SK-MEL-5 (cell line): ENCODE results near the gene ZNF213. TPM values are rescaled to one million over a fixed set of nuclear protein-coding genes. Genes with fewer than 3 reads are reported as not detected.
A peak's percentile ranks its signal among the peaks of the same experiment; 100 is the strongest.

Experiments
- DNase-seq: peaks from one replicate; pipeline ENCODE4 v3.0.0-alpha.2; 2016; ENCODE audit warnings: low read depth, low spot score
- in situ Hi-C: cut with HindIII; loops from 2 replicates; pipeline ENCODE4 v1.10.0; 2016; ENCODE audit warnings: low sequenced_read_pairs, high pct_unique_total_duplicates, low pct_unique_long_range_greater_than_20kb
- total RNA-seq: library from RNA; depleted of rRNA; stranded (reverse); fragments of >200 nt; shearing (Covaris generic); gene quantifications from 2 replicates; pipeline ENCODE4 v1.2.3, GENCODE V29; 2014

Gene ZNF213
- total RNA-seq, 1 experiment from 2014 or later = 0.85 TPM

DNA sequence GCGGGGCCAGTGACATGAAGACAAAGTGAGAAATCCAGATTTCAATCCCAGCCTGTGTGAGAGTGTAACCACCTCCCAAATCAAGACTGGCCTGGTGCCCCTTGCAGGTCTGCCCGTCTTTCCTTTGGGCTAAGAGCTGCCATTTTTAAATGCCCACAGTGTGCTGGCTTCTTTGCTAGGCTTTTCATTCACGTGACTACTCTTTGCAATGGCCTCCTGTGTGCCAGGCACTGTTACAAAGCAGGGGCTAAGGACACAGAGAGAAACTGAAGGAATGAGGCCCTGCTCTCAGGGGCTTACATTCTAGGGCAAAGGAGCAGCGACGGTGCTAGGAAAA is 35.5 kb upstream of the ZNF213 start:
- DNase-seq = no peak
- in situ Hi-C loops = no loop called here

DNA sequence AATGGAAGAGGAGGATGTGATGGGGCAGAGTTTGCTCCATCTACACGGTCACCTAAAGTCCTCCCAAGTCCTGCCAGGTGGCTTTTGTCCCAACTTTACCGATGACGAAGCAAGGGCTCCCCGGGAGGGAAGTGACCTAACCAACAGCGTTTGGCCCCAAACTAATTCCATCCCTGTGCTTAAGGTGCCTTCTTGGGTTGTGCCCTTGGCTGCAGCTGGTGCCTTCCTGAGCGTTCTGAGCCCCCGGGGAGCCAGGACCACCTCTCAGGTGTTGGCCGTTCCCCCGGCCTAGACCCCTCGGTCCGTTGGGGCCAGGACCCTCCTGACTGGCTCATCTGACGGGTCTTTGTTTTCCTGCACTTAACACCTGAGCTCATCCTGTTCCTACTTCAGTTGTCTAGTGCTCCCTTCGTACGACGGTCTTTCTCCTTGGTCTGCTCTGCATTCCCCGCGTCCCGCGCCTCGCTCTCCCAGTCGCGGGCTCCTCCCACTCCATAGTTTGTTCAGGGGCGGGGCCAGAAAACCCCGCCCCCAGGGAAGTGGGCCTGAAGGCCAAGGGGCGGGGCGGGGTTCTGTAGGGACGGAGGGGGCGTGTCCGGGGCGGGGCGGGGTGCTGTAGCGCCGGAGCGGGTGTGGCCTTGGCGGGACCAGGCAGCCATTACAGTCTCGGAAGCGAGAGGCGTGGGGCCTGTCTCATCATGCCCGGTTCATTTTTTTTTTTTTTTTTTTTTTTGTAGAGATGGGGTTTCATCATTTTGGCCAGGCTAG is 34.9 kb upstream of the ZNF213 start:
- in situ Hi-C loops = no loop called here
- DNase-seq = peak; percentile 87

DNA sequence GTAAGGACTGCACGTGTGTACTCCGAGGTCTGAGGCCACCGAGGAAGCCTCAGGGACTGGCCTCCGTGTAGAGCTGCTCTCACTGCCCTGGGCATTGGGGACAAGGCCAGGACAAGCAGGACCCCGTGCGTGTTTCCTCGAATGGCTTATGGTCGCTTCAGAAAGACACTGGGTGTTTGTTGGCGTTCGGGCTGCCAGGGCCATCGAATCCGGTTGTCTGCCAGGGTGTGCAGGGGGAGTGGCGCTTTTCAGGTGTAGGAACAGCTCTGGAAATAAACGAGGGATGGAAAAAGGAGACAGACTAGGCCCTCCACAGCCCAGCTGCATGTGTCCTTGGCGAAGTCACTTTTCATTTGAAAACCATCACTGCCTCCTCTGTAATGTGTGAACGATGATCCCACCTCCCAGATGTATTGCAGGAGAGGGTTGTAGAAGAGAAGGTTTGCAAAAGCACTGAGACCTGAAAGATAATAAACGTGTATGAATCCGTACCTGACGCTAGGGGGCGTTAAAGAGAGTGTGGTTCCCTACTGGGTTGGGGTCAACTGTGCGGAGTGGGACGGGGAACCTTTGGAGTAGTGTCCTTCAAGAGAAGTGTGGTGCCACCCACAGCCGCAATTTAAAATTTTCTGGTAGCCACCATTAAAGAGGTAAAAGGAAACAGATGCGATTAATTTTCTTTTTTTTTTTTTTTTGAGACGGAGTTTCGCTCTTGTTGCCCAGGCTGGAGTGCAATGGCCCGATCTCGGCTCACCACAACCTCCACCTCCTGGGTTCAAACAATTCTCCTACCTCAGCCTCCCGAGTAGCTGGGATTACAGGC is 33.6 kb upstream of the ZNF213 start:
- in situ Hi-C loops = no loop called here
- peak; percentile 67 for DNase-seq

DNA sequence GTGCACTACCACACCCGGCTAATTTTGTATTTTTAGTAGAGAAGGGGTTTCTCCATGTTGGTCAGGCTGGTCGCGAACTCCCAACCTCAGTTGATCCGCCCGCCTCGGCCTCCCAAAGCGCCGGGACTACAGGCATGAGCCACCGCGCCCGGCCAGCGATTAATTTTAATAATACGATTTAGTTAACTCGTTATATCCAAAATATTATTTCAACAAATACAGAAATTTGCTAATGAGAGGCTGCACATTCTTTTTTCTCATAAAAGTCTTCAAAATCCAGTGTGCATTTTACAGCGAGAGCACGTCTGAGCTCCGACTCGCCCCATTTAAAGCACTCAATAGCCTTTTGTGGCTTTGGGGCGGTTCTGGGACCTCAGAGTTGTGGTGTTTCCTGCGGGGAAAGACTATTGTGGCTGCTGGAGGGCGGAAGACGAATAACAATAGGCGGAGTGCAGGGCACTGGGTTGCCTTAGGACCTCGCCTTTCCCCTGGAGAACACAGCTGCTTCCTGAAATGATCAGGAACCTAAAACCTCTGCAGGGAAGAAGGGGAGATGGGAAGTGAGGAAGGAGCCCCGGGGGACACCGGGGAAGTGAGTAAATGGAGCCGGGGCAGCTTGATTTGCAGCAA is 32.9 kb upstream of the ZNF213 start:
- no peak for DNase-seq
- in situ Hi-C loops = no loop called here

DNA sequence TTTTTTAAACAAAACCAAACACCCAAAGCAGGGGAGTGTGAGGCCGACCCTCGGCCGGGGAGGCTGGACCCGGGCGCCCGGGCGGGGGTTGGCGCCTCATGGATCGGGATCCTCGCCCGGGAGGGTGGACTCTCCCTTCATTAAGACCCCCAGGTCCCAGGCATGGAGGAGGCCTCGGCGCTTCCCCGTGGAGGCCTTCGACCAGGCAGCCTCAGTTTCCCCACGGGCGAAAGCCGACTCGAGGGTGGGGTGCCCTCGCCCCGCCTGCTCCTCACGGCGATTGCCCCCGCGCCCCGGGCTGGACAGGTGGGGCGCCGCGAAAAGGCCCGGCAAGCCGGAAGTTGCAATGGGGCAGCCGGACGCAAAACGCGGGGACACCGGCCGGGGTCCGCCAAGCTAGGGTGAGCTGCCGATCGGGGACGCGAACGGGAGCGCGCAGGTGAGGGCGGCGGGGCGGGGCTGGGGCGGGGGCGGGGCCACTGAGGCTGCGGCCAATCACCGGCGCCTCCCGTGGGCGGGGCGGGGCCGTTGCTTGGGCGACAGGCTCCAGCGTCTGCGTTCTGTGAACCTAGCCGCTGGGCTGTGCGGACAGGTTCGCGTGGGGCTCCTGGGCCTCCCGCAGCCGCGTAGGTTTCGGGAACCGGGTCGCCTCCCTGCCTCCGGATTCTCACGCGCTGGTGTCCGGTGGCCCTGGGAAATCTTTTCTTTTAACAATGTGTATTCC is 28.5 kb upstream of the ZNF213 start:
- DNase-seq = peak; percentile 86
- in situ Hi-C loops = no loop called here

DNA sequence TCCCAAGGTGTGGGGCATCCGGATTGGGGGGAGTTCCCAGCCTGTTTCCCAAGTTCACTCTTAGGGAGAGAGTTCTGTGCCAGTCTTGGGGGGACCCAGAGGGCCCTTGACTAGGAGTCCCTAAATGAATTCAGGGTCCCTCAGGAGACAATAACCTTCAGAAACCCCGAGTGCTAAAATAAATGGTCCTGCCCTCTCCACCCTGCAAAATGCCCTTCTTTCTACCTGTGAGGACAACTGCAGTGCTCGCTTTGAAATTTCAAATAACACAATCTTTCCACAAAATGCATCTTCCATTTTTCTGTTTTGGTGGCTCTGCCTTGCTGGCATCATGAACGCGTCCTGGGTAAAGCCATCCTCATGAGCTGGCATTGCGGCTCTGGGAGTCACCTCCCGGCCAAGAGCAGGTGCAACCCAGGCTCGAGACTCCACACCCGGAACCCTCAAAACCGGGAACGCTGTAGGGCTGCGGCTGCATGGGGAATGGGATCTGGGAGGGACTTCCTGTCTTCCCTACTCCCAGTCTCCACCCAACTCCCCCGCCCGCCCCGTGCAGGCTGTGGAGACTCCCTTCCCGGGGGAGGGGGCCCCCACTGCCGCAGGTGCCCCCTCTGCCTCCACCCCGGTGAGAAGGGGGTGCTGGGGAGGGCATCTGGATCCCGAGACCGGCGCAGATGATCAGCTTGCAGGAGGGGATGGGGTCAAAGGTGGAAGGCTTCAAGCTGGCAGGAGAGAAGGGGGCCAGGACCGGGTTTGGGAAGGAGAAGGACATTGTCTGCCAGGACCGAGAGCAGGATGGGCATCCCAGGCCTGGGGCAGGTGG is 22.6 kb upstream of the ZNF213 start, which contains the start of gene ZNF205:
TSS of gene ZNF205 (plus strand) at position 529 of the 823 bp plus-strand sequence. CDS start 845 bp downstream, outside the sequence.
- in situ Hi-C loops = no loop called here
- DNase-seq = peak; percentile 71

DNA sequence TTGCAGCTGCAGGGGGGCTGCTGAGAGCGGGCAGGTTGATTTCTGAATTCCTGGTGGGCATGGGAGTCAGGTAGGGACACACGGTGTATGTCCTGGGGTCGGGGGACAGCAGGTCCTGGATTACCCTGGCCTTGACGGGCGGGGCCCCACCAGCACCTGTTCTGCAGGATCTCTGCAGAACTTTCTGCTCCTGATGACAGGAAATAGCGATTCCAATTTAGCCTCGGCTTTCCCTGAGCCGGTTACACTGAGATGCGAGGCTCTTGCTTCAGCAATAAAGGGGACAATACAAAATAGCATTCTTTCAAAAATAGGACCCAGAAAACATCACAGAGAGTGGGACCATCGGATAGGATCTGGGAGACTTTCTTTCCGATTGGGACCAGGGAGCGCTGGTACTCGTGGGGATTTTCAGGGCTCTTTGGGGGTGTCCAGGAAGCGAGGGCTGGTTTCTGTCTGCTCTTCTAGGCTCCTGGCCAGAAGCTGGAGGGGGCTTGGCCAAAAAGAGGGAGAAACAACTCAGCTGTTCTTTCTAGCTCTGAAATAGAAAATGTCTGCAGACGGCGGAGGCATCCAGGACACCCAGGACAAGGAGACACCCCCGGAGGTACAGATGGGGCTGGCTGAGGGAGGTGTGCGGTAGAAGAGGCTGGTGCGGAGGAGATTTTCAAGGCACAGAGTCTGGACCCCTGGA is 21.8 kb upstream of the ZNF213 start:
- no peak for DNase-seq
- in situ Hi-C loops = no loop called here

DNA sequence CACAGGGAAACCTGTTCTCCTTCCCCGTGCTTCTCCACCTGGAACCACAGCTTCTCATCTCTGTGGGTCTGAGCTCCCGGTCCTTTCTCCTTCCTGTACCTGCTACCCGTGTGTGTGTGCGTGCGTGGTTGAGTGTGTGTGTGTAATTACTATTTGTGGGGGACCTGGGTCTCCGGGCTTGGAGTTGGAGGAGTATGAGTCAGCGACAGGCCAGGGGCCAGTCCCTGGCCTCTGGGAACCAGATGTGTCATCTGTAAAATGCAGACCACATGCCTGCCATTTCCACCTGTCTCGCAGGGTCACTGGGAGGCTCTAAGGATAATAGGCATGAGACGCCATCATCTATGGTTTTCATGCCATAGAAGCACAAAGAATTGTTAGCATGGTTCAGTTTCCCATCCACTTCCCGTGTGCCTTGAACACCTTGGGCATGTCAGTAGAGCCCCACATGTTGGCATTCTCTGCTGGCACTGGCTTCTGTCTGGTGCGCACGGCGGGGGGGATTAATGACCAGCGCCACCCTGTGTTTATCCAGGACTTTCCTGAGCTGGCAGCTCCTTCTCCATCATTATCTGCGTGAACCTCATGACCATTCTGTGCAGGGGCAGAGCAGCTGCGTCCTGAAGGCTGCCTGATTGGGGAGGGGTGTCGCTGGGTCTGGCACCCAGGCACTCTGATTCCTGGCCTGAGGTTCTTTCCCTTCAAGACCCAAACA is 20.9 kb upstream of the ZNF213 start:
- in situ Hi-C loops = no loop called here
- no peak for DNase-seq

DNA sequence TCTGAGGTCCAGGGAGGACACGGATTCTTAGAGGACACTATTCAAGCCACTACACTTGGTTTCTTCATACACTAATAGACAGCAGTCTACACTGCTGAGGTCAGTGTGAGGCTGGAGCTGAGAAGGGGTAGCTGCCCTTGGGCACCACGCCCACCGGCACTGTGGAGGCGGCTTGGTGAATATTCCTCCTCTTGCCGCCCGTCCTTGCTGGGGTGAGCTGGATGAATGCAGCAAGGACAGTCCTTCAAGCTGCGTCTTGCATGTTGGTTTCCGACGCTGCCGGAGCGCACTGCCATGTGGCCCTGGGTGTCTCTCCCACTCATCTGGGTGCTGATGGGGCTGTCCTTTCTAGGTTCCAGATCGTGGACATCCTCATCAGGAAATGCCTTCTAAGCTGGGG is 19.8 kb upstream of the ZNF213 start:
- DNase-seq = no peak
- in situ Hi-C loops = no loop called here

DNA sequence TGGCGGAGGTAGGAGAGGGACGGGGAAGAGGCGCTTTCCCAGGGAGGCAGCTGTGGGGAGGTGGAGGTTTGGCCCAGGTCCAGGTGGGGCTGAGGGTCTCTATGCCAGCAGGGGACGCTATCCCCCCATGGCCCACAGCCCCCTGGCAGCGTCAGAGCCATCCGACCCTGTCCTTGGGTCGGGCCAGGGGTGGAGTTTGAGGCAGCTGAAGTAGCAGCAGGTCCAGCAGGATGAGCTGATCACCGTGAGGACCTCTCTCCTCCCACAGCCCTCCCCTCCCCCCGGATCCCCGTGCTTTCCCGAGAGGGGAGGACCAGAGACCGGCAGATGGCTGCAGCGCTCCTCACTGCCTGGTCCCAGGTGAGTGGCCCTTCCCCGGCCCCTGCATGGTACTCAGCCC is 19.3 kb upstream of the ZNF213 start:
- DNase-seq = no peak
- in situ Hi-C loops = no loop called here

DNA sequence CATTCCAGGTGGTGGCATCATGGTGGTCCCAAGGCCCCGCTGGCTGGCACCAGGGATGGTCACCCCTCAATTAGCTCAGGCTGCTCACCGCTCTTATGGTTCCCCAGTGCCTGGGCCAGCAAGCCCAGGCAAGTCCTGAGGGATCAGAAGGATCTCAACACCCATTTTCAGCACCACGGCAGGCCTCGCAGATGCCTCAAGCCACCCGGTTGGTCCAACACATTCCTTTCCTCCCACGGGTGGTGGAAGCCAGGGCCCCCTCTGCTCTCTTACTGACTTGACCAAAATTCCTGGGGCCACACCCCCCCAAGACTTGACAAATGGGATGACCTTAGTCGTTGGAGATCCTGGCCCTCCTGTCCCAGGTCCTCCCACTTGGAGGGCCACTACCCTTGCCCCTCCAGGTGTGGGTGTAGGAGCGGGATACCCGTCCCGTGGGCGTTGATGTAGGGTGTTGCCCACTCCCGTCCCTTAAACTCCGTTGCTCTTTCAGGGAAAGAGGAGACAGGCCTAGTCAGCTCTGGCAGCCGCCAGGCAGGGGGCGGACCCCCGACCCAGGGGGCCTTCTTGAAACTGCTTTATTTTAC is 16.5 kb upstream of the ZNF213 start:
- in situ Hi-C loops = no loop called here
- DNase-seq = no peak

DNA sequence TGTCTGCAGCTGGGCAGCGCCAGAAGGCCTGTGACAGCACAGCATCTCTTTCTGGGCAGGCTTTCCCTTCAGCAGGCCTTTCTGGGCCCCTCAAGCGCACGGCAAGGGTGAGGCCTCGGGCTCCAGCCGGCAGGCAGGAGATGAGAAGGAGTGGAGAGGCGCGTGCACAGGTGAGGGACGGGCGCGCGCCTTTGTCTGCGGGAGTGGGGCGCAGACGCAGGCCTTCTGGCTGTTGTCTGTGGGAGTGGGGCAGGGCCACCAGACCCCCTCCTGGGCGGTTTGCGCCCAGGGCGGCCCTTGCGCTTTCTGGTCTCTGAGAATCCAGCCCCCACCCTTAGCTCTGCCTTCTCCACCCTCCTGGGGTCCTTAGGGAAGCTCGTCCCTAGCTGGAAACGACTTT is 16.0 kb upstream of the ZNF213 start:
- no peak for DNase-seq
- in situ Hi-C loops = no loop called here

DNA sequence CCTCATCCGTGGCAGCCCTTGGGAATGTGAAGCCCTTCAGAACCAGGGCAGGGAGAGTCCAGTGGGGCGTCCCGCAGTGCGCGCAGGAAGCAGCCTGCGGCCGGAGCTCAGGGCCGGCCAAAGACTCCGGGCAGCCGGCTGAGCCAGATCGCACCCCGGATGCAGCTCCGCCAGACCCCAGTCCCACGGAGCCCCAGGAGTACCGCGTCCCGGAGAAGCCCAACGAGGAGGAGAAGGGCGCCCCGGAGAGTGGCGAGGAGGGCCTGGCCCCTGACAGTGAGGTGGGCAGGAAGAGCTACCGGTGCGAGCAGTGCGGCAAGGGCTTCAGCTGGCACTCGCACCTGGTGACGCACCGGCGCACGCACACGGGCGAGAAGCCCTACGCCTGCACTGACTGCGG is 15.5 kb upstream of the ZNF213 start:
- DNase-seq = no peak
- in situ Hi-C loops = no loop called here

DNA sequence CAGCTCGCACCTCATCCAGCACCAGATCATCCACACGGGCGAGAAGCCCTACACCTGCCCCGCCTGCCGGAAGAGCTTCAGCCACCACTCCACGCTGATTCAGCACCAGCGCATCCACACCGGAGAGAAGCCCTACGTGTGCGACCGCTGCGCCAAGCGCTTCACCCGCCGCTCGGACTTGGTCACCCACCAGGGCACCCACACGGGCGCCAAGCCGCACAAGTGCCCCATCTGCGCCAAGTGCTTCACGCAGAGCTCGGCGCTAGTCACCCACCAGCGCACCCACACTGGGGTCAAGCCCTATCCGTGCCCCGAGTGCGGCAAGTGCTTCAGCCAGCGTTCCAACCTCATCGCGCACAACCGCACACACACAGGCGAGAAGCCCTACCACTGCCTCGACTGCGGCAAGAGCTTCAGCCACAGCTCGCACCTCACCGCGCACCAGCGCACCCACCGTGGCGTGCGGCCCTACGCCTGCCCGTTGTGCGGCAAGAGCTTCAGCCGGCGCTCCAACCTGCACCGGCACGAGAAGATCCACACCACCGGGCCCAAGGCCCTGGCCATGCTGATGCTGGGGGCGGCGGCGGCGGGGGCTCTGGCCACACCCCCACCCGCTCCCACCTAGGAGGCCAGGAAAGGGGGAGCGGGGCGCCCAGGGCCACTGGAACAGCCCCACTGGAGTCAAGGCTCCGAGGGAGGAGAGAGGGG is 15.0 kb upstream of the ZNF213 start:
- DNase-seq = no peak
- in situ Hi-C loops = no loop called here

DNA sequence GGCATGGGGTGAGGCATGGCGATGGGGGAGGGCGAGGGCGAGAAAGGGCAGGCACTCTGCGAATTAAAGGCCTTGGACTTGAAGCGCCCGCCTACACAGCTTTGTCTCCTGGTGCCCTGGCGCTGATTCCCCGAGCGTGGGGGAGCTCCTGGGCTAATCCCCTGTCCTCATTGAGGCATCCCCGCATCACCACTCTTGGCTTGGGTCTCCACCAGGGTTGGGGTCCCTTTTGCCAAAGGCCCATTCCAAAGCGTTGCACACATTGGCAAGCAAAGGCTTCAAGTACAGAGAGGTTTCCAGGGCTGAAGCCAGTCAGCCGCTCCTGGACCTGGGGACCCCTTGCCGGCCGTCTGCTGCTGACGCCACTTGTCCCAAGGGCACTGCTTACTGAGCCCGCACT is 14.4 kb upstream of the ZNF213 start:
- in situ Hi-C loops = no loop called here
- DNase-seq = no peak
